HG02642 (cell line): ENCODE results near the gene CROT.
"Not testable (repeated sequence)": the region's sequence is repeated elsewhere in the genome, so short reads cannot be mapped to it uniquely, and the experiment has no call there.

Experiments
- ATAC-seq: cut with Tn5 transposase; IDR thresholded peaks from one replicate; pipeline ENCODE4 v1.9.1; 2021; ENCODE audit warnings: mild to moderate bottlenecking; ENCODE audit not compliant: unreplicated experiment, poor library complexity

CROT gene, protein sequence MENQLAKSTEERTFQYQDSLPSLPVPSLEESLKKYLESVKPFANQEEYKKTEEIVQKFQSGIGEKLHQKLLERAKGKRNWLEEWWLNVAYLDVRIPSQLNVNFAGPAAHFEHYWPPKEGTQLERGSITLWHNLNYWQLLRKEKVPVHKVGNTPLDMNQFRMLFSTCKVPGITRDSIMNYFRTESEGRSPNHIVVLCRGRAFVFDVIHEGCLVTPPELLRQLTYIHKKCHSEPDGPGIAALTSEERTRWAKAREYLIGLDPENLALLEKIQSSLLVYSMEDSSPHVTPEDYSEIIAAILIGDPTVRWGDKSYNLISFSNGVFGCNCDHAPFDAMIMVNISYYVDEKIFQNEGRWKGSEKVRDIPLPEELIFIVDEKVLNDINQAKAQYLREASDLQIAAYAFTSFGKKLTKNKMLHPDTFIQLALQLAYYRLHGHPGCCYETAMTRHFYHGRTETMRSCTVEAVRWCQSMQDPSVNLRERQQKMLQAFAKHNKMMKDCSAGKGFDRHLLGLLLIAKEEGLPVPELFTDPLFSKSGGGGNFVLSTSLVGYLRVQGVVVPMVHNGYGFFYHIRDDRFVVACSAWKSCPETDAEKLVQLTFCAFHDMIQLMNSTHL

DNA sequence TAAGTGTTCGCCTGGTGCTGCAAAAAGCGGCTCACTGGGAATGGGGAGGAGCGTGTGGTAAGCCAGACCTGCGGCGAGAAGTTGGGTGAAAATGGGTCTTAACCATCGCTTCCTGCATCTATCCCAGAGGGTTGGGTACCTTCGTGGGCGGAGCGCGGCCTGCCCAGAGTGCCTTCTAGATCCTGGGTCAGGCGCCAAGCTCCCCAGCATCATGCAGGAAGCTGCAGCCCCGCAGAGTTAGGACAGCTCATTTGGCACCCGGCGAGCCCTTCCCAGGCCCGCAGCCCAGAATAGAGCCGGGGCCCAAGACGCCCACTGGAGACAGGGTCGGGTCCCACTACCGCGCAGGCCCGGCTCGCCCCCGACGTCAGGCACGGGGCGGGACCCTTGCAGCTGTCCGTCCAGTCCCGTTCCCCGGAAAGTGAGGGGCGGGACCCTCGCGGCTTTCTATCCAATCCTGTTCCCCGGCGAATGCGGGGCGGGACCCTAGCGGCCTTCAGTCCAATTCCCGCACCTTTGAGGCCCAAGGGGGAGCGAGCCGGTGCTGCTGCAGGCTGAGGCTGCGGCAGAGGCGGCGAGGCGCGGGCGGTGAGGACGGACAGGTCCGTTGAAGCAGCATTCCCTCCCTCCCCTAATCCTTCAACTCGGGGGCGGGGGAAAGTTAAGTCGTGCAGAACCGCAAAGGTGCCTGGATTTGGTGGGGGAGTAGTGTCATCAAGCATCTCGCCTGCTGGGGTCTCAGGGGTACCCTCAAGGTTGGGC is at the start of gene CROT:
CROT (plus strand) TSS at position 499 of the 762 bp plus-strand sequence. CDS start 3,405 bp downstream, outside the sequence.
- ATAC-seq, result peak; percentile 99

DNA sequence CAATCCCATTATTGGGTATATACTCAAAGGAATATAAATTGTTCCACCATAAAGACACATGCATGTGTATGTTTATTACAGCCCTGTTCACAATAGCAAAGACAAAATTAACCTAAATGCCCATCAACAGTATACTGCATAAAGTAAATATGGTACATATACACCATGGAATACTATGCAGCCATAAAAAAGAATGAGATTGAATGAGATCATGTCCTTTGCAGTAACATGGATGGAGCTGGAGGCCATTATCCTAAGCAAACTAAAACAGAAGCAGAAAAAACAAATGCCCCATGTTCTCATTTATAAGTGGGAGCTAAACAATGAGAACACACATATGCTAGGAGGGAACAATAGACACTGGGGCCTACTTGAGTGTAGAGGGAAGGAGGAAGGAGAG is 44.7 kb upstream of the CROT start:
- ATAC-seq, result no peak

GRCh38 chr7:87310790-87311419 is 34.6 kb upstream of the CROT start:
- ATAC-seq, result no peak

DNA sequence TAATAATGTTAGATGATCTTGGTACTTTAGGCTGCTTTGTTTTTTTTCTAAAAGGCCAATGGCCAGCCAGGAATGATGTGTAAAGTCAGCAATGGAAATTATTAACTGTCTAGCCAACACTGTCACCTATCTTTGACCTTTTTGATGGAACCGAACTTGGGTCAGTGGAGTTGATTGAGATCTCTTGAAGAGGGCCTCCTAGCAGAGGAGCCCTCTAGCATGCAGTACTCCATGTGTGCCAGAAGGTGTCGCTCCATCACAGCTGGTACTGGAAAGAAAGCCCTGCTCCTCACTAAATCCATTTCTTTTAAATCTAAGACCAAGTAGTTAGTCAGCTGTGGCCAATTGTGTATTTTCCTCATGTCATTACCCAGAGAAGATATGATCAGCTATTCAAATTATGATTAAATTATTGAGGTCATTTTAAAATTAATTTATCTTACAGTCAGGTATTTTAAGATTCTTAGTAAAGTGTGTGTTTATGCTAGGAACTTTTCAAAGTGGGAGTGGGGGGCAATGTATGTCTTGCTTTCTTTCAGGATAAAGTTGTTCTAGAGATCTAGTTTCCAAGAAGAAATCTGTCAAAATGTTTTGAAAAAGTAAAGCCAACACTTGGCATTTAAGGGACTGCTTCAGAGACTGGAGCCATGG is 33.1 kb upstream of the CROT start:
- ATAC-seq, result peak; percentile 70

- ATAC-seq, result peak; percentile 90
Observed at GRCh38 chr7:87316097-87316700, 29.3 kb upstream of the CROT start.

- no peak for ATAC-seq
Observed at GRCh38 chr7:87316846-87317552, 28.5 kb upstream of the CROT start.

DNA sequence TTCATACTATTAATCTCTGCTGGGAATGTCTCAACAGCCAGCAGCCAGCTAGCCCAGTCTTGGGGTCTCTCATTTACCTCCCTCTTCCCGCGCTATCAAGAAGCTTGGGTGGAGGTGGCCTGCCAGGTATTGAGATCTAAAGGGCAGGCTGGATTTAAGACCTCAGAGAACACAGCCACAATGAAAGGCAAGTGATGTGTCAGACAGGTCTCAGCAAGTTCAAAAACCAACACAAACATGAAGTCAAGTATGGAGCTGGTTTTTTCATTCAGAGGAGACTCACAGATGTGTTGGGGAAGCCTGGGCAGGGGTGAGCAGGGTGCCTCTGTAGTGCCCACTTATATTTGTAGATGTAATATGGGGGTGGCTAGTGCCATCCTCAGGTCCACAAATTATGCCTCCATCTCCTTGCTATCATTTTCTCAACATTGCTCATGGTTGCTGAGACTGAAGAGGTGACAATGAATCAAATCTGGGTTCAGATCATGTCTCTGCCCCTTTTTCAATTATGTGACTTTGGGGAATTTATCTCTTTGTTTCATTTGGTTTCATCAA is 27.7 kb upstream of the CROT start:
- ATAC-seq, result no peak

DNA sequence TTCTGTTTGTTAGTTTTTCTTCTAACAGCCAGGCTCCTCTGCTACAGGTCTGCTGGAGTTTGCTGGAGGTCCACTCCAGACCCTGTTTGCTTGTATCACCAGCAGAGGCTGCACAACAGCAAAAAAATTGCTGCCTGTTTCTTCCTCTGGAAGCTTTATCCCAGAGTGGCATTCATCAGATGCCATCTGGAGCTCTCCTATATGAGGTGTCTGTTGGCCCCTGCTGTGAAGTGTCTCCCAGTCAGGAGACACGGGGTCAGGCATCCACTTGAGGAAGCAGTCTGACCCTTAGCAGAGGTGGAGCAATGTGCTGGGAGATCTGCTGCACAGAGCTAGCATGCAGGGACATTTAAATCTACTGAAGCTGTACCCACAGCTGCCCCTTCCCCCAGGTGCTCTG is 26.7 kb upstream of the CROT start:
- ATAC-seq, result no peak

DNA sequence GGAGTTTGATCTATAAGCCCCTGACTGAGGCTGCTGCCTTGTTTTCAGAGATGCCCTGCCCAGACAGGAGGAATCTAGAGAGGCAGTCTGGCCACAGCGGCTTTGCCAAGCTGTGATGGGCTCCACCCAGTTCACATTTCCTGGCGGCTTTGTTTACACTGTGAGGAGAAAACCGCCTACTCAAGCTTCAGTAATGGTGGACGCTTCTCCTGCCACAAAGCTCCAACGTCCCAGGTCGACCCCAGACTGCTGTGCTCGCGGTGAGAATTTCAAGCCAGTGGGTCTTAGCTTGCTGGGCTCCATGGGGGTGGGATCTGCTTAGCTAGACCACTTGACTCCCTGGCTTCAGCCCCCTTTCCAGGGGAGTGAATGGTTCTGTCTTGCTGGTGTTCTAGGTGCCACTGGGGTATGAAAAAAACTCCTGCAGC is 26.3 kb upstream of the CROT start:
- not testable (repeated sequence) for ATAC-seq

DNA sequence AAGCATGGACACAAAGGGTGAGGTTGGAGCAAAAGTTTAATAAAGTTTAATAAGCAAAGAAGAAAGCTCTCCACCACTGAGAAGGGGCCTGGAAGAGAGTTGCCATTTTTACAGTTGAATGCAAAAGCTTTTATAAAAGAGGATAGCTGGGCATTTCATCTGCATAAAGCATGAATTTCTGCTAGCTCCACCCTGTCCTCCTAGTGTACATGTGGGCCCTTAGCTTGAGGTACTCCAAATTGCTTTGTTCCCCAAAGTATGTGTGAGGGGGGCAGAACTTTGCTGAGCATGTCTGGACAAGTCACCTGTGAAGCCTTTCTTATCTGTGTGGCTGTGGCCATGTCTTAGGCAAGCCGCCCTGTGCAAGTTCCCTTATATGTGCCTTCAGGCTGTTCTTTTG is 22.6 kb upstream of the CROT start:
- ATAC-seq, result no peak

GRCh38 chr7:87325576-87326370 is 19.7 kb upstream of the CROT start:
- no peak for ATAC-seq

DNA sequence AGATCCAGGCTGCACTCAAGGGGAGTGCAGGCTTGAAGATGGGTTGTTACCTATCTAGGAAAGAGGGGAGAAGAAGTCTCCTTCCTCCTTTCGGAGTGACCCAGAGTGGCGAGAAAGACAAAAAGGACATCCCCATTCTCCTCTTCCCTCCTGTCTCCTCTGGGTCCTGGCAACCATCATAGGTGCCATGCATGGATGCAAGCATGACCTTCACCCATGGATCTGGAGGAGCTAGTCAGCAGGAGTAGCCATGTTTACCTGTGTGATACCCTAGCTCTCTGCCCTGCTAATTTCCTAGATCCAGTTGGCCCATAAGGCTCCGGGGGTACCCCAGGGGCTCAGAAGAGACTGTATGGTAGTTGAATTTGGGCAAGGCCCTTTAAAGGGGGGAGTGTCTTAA is 17.2 kb upstream of the CROT start:
- ATAC-seq, result no peak

GRCh38 chr7:87330316-87330715 is 15.1 kb upstream of the CROT start:
- no peak for ATAC-seq

DNA sequence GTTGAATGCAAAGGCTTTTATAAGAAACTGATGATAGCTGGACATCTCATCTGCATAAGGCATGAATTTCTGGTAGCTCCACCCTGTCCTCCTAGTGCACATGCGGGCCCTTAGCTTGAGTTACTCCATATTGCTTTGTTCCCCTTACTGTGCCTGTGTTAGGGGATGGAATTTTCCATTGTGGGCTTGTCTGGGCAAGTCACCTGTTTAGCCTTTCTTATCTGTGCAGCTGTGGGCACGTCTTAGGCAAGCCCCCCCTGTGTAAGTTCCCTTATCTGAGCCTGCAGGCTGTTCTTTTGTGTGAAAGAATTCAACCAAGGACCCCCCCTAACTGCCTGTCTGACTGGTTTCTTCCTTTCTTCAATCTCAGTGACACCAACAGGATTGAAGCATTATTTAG is 14.5 kb upstream of the CROT start:
- ATAC-seq, result no peak

DNA sequence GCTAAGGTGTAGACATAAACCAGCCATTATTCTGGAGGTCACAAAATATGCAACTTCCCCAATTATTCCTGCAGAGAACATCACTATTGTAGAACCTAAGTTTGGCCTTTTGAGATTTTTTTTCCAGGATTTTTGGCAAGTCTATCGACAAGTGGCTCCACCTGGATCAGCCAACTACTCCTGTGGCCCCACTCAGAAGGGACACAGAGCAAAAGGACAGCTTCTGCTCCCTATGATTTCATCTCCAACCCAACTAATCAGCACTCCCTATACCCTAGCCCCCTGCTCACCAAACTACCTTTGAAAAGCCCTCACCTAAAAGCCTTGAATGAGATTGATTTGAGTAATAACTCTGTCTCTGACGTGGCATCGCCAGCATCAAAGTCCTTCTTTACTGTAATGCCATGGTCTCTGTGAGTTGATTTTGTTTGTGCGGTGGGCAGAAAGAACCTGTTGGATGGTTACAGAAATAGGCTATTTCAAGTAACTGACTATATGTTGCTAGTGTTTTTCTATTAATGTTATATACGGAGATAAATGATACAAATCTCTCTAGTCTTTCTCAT is 13.7 kb upstream of the CROT start:
- no peak for ATAC-seq

GRCh38 chr7:87332321-87332720 is 13.1 kb upstream of the CROT start:
- ATAC-seq, result no peak

GRCh38 chr7:87336136-87336535 is 9.3 kb upstream of the CROT start:
- no peak for ATAC-seq

- ATAC-seq, result no peak
Observed at GRCh38 chr7:87337331-87337730, 8.1 kb upstream of the CROT start.
